Stimulated activated CD8-positive, alpha-beta memory T cell treated with anti-CD3 and anti-CD28 coated beads, Interleukin-12 subunit alpha, Interleukin-12 subunit beta, amount 100 ng/mL, for 1 hour (primary cell): ENCODE data around the gene CACTIN.

Experiments
- DNase-seq: peaks from one replicate; pipeline ENCODE4 v3.0.0-alpha.2; 2020; ENCODE audit warnings: low read depth

The CACTIN gene

DNA sequence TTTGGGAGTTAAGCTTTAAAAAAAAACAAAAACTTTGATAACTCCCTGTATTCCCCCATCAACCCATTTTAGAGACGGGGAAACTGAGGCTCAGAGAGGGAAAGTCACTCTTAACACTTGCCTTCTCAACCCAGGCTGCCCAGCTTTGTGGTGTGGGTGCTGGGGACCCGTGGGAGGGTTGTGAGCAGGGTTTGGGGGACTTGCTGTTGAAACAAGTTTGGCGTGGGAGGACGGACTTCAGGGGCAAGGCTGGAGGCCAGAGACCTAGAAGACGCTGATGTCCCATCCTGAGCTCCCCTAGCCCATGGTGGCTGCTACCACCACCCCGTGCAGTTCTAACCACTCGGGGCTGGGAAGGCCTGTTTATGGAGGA lies 747 bp upstream of the CACTIN start:
- no peak for DNase-seq

DNA sequence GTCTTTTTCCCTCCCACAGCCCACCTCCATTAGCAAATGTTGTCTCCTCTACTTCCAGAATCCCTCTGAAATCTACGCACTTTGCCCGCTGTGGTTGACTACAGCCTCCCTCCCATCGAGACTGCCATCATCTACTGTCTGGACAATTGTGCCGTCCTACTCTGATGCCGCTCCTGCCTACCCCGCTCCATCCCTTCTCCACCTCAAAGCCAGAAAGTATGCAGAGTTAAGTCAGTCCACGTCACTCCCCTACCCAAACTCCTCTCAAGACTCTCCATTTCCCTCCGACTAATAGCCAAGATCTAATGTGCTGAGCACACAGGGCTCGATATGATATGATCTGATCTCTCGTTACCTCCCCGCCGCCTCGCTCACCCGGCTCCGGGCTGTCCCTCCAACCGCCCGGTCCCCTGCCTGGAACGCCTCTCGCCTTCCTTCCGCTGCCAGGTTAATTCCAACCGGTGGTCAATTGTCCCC lies 556 bp downstream of the CACTIN start:
- DNase-seq, result no peak

DNA sequence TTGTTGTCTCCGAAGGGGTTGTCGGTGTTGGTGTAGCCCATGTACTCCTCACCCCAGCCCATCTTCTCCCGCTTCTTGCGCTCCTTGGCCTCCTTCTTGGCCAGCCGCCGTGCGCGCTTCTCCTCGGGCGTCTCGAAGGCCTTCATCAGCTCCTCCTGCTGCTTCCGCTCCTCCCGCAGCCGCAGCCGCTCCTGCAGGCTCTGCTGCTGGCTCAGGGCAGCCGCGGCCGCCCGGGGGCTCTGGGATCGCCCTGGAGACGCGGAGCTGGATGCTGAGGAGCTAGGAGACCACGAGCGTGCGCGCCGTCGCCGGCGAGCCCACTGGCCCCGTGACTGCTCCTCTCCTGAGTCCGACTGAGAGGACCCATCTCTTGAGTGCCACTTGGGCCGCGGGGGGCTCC lies 2.9 kb downstream of the CACTIN start:
- DNase-seq, result no peak

DNA sequence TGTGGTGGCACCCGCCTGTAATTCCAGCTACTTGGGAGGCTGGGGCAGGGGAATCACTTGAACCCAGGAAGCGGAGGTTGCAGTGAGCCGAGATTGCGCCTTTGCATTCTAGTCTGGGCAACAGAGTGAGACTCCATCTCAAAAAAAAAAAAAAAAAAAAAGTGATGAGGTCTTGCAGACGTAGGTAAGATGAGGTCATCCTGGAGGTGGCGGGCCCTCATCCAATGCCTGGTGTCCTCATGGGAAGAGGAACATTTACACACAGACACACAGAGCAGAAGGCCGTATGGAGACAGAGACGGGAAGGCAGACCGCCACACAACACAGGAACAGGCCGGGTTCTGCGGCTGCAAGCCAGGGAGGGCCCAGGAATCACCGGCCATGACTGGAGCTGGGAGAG lies 4.4 kb downstream of the CACTIN start:
- DNase-seq, result no peak

DNA sequence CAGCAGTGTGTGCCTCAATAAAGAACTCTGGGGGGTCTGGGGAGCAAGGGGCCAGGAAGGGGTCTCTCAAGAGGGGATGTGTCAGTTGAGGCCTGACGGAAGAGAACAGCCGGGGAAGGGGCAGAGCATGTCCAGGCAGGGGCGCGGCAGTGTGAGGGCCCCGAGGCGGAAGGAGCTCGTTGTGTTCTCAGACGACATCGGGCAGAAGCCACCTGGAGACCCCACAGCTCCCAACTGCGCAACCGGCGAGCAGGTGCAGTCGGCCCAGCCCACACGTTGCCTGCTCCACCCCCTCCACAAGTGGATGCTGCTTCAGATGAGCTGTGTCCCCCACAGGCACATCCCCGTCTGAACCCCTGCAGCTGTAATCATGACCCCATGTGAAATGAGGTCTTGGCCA lies 4.9 kb downstream of the CACTIN start:
- DNase-seq, result no peak

DNA sequence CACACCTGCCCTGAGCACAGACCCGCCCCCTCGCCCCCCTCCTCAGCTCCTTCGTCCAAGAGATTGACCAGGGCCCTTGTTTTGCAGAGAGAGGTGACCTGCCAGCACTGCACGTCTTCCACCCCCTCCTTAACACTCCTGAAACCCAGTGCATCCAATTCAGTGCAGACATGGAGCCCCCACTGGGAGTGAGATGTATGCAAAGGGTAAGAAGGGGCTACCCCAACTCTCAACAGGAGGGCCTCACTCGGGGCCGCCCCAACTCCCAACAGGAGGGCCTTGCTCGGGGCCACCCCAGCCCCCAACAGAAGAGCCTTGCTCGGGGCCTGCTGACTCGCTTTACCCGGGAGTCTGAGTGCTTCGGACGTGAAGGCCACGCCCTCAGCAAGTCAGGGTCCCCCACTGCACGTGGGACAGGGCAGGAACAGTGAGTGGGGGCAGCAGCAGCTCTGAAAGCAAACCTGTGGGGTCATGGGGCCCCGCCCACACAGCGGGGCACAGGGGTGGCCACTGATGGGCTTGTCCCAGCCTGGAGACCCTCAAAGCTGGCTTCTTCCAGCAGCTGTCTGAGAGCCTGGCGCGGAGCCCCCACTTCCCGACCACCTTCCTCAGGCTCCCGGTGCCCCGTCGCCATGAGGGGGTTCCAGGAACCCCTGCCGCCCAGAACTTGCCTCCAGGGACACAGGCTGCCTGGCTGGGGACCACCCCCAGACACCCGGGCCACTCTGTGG lies 5.6 kb downstream of the CACTIN start:
- DNase-seq, result no peak

DNA sequence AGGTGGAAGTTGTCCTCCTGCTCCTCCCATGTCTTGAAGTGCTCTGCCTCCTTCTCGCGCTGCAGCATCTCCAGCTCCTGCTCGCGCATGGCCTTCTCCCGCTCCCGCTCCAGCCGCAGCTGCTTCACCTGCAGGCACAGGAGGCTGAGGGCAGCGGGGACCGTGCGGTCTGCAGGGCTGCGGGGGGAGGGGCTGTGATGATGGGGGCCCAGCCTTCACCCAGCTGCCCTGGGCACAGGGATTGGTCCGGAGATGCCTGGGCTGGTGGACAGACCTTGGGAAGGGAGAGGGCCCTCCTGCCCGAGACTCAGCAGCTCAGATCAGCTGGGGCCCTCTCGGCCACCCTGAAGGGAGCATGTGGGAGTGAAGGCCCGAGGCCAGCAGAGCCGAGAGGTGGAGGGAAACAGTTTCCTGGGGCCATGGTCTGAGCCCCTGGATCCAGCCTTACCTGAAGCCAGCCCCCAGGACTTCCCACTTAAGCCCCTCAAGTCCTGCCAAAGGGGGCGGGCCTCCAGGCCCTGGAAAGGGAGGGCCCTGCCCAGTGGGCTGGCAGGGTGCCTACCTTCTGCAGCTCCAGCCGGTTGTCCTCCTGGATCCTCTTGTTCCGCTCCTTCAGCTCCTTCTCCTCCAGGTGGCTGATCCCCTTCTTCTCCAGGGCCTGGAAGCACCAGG lies 6.3 kb downstream of the CACTIN start:
- no peak for DNase-seq

DNA sequence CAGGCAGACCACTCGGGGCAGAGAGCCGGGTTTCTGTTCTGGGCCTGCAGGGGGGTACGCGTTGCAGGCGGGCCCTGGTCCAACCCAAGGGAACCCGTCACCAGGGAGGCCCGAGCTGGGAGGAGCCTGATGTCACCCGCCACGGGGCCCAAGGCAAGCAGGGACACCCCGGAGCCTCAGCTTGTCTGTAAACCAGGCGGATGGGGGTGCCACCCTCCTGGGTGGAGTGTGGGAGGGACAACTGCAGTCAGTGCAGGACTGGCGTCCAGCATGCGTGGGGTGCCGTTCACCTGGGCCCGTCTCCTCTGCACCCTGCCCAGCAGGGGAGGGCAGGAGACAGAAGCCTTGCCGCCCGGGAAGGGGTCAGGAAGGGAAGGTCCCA lies 7.0 kb downstream of the CACTIN start:
- no peak for DNase-seq

DNA sequence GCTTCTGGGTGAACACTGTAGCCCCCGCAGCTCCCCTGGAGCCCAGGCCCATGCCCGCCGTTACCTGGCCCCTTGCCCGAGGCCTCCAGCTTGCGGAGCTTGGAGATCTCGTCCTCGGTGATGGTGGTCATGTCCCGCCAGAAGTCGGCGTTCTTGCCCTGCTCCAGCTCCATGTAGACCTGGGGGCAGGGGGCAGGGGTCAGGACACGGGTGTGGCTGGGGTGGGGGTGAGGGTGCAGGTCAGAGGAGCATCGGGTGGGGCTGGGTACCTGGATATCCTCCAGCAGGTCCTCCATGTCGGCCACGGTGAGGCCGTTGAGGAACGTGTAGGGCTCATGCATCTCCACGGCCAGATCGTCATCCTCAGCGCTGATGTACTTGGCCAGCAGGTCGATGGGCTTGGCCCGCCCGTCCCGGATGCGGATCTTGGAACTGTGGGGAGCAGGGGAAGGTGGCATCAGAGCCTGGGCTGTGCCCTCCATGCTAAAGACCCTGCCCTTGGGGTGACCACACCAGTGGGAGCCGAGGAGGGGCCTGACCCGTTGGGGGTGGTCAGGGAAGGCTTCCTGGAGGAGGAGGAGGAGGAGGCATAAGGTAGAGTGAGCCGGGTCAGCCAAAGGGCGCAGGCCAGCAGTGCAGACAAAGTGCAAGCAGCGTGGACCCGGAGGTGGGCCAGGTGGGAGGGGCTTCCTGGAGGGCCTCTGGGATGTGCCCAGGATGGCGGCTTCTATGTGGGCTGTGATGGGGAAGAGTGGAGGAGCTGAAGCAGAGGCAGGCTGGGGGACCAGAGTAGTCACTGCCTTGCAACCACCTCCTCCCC lies 7.6 kb downstream of the CACTIN start:
- no peak for DNase-seq

DNA sequence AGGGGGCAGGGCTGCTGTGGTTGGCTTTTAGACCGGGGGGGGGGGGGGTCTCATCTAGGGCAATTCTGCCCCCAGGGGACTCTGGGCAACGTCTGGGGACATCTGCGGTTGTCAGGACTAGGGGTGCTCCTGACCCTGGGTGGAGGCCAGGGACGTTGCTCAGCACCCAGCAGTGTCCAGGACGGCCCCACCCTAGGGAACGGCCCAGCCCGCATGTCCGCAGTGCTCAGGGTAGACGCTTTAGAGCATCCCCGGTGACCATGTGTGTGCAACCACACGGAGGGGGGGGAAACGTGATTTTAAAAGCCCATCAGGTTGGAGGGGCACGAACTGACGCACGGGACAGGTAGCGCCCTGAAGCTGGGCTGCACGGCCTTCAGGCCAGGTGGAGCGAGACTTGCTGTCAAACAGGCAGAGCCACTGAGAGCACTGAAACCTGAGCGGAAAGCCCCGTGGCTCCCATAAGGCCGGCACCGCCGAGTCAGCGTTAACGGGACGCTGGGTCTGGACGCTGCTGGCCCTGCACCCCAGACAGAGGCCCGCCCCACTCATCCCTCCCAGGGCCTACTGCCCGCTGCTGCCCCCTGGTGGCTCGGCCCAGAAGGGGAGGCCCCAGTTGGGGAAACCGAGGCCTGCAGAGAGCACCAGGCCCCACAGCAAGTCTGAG lies 8.3 kb downstream of the CACTIN start:
- no peak for DNase-seq

DNA sequence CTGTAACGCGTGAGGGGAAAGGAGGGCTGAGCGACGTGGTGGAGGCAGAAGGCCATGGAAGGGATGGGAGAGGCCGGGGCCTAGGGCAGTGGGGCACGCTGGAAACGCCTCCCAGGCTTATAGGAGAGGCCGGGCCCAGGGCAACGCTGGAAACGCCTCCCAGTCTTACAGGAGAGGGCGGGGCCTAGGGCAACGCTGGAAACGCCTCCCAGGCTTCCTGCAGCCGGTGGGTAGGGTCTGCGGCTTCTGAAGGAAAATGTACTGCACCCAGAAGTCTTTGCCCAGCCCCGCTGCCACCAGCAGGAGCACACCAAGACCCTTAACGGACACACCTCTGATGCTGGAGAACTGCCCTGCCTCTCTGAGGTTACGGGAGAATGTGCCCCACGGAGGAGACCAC lies 9.1 kb downstream of the CACTIN start:
- DNase-seq, result no peak

DNA sequence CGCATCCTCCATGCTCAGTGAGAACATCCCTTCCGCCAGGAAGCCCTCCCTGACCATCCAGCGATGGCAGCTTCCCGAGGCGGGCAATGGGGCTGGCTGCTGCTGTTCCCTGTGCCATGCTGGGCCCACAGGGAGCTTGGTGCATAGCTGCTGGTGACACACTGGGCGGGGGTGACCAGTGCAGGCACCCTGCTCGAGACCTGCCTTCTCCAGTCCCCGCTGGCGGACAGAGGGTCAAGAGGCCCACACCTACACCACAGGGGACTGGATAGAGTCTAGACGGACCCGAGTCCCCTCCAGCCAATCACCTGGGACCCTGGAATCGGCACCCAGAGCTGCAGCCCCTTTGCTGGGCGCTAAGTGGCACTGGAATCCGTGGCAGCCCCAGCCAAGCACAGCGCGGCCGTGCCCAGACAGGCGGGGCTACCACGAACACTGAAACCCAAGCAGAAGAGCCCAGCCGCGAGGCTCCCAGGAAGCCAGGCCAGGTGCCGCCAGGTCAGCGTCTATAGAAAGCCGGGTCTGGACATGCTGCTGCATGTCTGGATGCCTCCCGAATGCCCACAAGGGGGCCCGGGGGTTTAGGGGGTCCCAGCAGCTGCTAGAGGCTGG lies 11.0 kb downstream of the CACTIN start:
- DNase-seq, result no peak

DNA sequence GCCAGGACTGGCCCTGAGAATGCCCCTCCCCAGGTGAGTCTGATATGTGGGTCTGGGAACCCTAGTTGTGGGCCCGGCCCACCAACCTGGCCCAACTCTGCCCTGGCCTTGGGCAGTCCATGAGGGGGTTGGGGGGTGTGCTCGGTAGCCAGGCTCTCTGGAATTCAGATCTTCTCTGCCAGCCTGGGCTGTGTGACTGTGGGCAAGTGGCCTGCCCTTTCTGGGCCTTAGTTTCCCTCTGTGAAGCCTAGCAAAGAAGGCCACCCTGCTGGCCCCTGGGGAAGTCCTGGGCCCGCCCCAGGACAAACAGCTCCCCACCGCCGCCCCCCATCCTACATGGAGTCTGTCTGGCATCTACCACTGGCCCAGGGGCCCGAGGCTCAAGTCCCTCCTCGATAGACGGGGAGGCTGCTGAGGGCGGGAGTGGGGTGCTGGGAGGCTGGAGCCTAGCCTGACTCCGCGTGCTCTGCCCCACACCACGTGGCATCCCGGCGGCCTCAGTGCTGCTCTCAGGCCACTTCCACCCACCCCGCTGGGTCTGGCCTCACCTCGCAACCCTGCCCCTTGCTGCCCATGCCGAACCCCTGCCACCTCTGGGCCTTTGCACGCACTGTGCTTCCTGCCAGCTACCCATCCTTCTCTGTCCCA lies 11.6 kb downstream of the CACTIN start:
- no peak for DNase-seq

DNA sequence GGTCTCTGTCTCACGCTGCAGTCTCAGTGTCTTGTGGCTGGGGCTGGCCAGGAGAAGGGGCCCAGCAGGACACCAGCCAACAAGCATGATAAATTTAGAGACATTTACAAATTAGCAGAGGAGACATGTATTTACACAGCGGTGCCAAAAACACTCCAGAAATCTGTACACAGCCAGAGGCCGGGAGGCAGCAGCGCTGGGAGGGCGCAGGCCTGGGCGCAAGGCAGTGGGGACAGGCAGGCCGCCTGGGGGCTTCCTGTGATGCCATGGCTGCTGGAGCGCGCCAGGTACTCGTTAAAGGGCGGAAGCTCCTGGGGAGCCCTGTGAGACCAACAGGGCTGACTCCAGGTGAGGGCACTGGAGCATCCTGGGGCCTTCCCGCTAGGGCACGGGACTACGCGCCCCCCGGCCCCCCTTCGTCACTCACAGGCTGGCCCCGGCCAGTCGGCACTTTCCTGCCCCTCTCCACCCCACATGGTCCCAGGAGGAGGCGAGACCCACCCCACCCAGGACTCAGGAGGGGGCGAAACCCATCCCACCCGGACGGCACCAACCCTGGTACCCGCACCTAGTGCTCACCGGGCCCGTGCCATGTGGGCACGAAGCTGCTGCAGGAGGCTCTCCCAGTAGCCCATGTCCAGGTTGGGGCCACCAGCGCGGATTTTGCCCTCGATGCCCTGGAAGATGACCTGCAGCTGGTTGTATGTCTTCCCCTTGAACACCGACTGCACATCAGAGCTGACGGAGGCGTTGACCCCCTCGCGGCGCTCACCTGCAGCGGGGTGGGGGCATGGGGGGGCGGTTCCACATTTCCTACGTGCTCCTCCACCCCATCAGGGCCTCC lies 12.6 kb downstream of the CACTIN start:
- DNase-seq, result no peak

DNA sequence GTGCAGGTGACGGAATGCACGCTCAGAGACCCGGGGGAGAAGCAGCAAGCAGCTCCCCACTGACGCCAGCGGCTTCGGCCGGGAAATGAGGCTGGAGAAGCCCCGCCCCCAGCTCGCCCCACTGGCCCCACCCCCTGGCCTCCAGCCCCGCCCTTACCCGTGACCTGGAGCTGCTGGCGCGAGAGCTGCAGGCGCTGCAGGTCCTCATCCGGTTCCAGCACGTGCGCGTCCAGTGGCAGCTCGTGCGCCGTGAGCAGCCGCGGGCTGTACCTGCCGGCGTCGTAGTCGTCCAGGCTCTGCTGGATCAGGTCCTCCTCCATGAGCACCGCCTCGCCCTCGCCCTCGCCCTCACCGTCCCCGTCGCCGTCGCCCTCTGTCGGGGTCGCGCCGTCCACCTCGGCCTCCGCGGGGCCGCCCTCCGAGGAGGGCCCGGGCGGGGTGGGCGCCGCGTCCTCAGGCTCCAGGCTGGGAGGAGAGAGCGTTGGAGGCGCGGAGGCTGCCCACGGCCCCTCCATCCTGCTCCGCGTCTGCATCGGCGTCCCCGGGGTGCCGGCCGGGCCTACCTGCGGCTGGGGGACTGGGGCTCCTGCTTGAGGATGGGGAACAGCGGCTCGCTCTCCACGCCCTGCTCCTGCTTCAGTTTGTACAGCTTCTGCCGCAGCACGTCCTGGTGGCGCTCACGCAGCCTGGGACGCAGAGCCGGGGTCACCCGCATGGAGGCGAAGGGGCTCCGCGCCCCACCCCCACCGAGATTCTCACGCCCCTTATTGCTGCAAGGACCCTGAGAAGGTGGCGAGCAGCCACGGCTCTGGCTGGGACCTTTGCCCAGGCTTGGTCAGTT lies 13.5 kb downstream of the CACTIN start:
- no peak for DNase-seq

DNA sequence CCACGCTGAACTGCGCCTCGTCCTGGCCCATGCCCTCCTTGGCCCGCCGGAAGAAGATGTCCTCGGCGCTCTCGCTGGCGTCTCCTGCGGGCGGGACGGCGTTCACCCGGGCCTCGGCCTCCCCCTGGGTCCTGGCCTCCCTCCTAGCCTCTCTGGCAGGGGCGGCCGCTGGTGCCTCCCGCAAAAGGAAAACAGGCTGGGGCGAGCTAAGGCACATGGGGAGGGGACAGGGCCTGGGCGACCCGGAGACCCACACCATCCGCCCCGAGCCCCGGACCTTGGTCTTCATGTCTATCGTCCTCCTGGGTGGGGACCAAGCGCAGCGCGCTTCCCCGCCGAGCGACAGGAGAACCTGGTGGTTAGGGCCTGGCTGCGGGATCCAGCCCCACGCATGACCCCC lies 14.3 kb downstream of the CACTIN start:
- no peak for DNase-seq

DNA sequence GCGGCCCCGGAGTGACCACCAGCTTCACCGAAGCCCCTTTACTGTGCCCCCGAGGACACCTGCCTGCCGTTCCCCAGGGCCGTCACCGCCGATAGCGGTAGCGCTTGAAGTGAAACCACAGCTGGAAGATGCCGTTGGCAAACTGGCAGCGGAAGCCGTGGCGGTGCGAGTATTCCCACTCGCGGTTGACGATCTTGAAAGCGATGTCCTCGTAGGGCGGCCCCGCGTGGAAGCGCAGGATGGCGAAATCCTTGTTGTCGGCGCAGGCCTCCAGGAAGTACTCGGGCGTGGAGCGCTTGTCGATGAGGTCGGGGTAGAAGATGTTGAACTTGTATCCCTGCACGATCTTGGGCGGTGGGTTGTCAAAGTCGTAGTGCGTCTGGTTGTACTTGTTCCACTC lies 14.7 kb downstream of the CACTIN start:
- no peak for DNase-seq

DNA sequence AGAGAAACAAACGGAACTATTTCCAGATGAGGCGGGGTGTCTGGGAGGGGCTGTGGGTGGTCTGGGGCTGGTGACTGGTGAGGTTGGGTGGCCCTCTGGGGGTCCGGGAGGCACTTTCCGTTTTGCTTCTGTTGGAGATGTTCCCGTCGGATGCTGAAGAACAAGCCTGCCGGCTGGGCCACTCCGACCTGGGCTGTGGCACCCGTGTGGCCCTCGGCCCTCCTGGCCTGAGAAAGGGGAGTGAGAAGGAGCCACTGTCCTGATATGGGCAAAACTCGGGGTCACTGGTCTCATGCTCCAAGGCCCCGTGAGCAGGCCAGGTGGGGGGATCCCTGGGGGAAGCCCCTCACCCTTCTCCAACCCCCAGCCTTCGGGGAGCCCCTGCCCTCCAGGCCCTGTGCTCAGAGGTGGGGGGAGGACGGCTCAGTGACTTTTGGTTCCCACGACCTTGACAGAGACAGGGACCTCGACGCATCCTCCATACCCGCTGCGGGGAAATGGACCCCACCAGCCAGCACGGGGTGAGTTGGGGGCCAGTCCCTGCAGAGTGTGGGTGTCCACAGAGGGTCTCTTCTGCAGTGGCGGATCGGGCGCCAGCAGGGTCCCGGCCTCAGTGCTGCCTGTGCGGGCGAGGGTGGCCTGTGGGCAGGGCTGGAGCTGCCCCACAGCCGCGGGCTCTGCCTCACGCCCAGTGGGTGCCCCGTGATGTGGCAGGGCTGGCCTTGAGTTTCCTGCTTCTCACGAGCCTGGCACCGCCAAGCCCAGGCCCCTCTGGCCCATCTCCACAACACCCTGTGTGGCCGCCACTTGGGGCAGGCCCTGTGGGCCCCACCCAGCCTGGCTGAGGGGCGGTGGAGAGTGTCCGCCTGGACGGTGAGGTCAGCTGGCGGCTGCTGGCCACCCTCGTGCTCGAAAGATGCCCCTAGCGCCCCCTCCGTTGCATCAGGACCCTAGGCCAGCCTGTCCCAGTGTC lies 15.6 kb downstream of the CACTIN start:
- no peak for DNase-seq
